Stimulated activated CD4-positive, alpha-beta T cell treated with anti-CD3 and anti-CD28 coated beads, Interleukin-4, amount 100 ng/mL, for 1 hour (primary cell): ENCODE results near the gene SLC39A11.

Experiments used
- DNase-seq: peaks from one replicate; pipeline ENCODE4 v3.0.0-alpha.2; 2020

The SLC39A11 gene

GRCh38 chr17:73042809-73043685 is 49.4 kb downstream of the SLC39A11 start:
- no peak for DNase-seq

GRCh38 chr17:73042225-73042624 is 50.3 kb downstream of the SLC39A11 start:
- DNase-seq = no peak

- no peak for DNase-seq
Observed at GRCh38 chr17:73039282-73039681, 53.2 kb downstream of the SLC39A11 start.

GRCh38 chr17:73031472-73031871 is 61.0 kb downstream of the SLC39A11 start:
- no peak for DNase-seq

- no peak for DNase-seq
Observed at GRCh38 chr17:73030995-73031394, 61.5 kb downstream of the SLC39A11 start.

GRCh38 chr17:73030501-73030921 is 62.0 kb downstream of the SLC39A11 start:
- no peak for DNase-seq

DNA sequence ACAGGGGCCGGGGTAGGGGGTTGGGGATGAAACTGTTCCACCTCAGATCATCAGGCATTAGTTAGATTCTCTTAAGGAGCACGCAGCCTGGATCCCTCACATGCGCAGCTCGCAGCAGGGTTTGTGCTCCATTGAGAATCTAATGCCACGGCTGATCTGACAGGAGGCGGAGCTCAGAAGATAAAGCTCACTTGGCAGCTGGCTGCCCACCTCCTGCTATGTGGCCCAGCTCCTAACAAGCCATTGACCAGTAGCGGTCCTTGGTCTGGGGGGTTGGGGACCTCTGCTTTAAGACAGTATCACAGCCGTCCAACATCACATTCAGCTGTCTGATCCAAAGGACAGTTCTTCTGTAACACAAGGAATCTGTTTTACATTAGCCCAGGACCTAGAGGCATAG is 62.5 kb downstream of the SLC39A11 start:
- DNase-seq = no peak

- no peak for DNase-seq
Observed at GRCh38 chr17:73029021-73029420, 63.5 kb downstream of the SLC39A11 start.

- no peak for DNase-seq
Observed at GRCh38 chr17:73028299-73028755, 64.2 kb downstream of the SLC39A11 start.

GRCh38 chr17:73027130-73027741 is 65.3 kb downstream of the SLC39A11 start:
- no peak for DNase-seq

- DNase-seq = no peak
Observed at GRCh38 chr17:73025041-73025560, 67.4 kb downstream of the SLC39A11 start.

DNA sequence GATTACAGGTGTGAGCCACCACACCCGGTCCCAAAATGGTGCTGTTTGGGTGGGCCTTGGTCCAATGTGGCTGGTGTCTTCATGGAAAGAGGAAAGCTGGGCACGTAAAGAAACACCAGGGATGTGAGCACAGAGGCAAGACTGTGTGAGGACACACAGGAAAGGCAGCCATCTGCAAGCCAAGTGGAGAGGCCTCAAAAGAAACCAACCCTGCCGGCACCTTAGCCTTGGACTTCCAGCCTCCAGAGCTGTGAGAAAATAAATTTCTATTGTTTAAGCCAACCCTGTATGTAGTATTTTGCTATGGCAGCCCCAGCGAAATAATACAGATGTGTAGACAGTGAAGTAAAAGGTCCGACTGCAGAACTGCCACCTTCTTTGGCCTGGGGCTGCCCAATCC is 68.7 kb downstream of the SLC39A11 start:
- DNase-seq = no peak

GRCh38 chr17:73022694-73023093 is 69.8 kb downstream of the SLC39A11 start:
- DNase-seq = no peak

DNA sequence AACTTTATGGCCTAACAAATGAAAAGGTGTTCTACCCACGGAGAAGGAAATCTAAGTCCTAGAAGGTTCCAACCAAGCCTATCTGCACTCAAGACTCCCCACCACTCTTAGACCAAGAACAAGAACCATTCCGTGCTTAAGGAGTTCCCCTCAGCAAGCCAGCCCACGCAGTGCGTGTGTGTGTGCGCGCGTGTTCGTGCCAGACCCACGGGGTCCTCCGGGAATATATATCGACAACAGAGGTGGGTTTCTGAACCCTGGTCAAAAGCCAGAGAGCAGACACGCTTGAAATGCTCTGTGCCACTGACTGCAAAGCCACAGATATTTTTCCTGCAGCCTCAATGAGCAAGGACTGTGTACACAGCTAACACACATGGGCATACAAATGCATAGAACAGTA is 70.7 kb downstream of the SLC39A11 start:
- DNase-seq = no peak

DNA sequence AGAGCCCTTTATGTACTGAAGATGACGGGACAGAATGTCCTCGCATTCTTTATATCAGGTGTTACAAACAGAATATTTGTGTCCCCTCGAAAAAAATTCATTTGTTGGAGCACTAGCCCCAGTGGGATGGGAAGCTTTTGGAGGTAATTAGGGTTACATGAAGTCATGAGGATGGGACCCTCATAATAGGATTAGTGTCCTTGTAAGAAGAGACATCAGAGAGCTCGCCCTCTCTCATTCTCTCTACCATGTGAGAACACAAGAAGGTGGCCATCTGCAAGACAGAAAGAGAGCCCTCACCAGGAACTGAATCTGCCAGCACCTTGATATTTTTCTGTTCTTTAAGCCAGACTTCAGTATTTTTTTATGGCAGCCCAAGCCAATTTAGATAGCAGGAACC is 72.4 kb downstream of the SLC39A11 start:
- DNase-seq = no peak

- DNase-seq = no peak
Observed at GRCh38 chr17:73018599-73018998, 73.9 kb downstream of the SLC39A11 start.

DNA sequence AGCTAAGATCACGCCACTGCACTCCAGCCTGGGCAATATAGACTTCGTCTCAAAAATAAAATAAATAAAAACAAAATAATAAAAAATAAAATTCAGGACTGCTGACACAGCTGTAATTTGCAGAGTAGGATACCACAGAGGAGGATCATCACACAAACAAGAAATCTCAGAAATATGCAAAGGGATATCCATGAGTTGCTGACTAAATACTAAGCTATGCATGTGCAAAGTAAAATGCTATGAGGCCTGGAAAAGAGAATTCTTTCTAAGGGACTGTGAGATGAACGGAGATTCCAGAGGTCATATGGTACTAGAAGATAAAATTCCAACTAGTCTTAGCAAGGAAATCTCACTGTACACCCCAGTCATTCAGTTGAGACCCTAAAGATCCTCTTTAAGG is 74.8 kb downstream of the SLC39A11 start:
- DNase-seq = no peak

DNA sequence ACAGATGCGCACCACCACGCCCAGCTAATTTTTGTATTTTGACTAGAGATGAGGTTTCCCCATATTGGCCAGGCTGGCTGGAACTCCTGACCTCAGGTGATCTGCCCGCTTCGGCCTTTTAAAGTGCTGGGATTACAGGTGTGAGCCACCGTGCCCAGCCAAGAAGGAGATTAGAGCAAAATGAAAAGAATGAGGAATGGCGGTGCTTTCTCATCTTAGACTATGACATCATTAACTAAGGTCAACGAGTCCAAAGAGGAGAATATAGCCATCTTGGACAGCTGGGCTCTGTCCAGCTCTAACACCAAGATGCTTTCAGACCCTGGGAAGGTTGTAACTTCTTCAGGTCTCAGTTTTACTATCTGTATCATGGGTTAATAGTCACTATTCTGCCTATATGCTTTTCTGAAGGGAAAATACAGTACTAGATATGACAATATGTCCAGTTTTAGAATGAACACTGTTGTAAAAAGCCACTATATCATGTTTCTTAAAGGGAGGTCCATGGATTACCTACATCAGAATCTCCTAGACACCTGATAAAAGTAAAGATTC is 76.7 kb downstream of the SLC39A11 start:
- no peak for DNase-seq

DNA sequence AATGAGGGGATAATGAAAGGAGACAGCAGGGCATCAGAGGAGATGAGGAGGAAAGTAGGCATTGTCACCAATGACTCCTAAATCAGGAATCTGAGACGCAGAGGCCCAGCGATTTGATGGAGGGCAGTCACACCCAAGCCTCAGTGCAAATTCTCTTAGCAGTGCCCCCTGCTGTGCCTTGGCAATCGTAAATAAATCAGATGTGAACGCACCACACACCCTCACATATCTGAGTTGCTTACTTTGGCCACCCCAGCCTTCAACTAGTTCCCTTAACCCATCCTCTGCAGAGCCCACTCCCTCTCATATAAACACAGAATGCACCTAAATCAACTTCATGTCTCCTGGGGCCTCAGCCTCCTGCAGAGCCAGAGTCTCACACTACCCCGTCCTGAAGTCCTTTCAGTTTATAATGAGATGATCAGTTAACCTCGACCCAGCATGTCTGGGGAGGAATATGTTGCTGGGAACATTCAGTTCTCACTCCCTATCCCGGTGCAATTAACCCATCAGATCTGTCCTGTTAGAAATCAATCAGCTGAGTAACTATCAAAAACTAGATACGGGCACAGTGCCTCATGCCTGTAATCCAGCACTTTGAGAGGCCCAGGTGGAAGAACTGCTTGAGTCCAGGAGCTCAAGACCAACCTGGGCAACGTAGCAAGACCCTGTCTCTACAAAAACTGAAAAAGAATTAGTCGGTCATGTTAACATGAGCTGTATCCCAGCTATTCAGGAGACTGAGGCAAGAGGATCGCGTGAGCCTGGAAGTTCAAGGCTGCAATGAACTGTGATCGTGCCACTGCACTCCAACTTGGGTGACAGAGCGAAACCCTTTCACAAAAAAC is 78.4 kb downstream of the SLC39A11 start:
- DNase-seq = no peak

- DNase-seq = no peak
Observed at GRCh38 chr17:73013301-73013700, 79.2 kb downstream of the SLC39A11 start.

DNA sequence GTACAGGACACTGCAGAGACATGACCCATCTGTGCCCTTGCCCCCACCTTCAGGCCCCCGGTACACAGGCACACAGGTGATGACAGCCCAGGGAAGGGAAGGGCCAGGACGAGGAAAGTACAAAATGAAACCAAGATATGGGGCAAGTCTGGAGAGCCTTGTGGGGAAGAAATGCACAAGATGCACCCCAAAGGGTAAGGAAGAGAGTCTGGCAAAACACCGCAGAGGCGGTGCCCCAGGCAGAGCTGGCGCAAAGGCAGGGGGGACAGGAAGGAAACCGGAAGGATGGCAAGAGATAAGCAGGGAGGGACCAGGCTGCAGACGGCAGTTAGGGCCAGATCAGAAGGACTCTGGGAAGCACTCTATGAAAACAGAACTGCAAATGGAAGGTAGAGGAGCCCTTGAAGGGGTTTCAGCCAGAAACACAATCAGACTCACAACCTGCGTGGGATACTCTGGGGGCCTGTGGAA is 81.4 kb downstream of the SLC39A11 start:
- no peak for DNase-seq

DNA sequence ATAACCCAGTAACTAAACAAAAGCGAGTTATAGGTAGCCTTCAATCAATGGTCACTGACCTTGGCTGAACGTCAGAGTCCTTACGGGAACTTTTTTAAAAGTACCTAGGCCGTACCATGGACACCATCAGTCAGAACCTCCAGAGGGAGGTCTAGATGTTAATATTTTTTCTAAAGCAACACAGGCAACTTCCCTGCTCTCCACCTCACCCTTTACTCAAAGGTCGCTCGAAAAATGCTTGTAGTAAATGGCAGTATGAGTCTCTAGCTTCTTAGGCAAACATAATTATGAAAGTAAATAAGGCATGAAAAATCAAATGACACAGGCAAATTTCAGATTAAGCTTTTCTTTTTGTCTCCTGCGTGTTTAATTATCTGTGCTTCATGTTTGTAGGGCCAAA is 82.1 kb downstream of the SLC39A11 start:
- DNase-seq = no peak

DNA sequence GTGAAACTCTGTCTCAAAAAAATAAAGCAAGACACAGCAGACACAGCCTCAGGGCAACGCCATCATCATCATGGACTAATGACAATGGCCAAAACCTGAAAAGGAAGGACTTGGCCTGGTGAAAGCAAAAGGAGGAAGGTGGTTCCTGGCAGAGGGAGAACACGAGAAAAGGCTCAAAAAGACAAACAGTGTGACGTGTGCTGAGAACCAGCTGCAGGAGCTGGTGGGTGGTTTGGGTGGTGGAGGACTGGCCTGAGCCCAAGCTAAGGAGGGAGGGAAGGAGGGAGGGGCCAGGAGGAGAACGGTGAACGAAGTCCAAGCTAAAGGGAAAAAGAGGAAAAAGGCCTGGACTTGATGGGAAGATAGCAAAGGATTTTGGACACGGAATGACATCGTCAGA is 85.1 kb downstream of the SLC39A11 start:
- DNase-seq = no peak
